NK-92 (cell line): ENCODE data around the gene ADCY4.
A peak's percentile ranks its signal among the peaks of the same experiment; 100 is the strongest.

Experiments used
- DNase-seq: peaks from one replicate; lab custom pipeline; 2025; ENCODE audit not compliant: unreplicated experiment; lab: John Stamatoyannopoulos, UW

Gene ADCY4

GRCh38 chr14:24278424-24278823 lies 56.4 kb downstream of the ADCY4 start:
- DNase-seq = no peak

DNA sequence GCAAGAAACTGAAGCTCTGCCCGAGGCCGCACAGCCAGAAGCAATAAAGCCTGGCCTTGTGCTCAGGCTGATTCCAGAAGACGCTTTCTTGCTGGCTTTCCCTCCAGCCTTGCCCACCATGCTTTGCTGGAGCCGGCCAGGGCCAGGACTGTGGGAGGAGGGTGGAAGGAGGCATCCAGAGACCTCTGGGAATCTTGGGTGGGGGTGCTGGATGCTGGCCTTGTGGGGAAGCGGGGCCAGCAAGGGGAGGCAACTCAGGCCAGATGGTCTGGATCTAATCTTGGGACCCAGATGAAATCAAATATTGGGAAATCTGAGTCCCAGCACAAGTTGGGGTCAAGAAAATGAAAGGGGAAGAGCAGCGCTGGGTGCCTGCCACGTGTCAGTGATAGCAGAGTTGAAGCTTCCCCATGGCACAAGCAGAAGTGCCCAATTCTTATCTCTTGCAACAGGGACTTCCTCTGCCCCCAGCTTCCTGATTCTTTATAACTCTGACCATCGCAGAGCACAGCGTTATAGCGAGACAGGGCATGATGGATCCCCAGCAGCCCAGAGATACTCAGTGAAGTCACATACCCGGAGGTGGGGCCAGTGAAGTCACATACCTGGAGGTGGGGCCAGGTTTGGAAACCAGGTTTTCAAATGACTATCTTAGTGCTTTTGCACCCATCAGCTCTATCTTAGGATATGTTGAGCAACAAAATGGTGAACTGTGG lies 57.1 kb downstream of the ADCY4 start:
- DNase-seq = no peak

GRCh38 chr14:24277071-24277470 lies 57.8 kb downstream of the ADCY4 start:
- DNase-seq = no peak

GRCh38 chr14:24274101-24274543 lies 60.7 kb downstream of the ADCY4 start:
- no peak for DNase-seq

- DNase-seq = no peak
Measured at GRCh38 chr14:24273422-24273998, 61.4 kb downstream of the ADCY4 start.

- DNase-seq = no peak
Measured at GRCh38 chr14:24272467-24272866, 62.4 kb downstream of the ADCY4 start.

DNA sequence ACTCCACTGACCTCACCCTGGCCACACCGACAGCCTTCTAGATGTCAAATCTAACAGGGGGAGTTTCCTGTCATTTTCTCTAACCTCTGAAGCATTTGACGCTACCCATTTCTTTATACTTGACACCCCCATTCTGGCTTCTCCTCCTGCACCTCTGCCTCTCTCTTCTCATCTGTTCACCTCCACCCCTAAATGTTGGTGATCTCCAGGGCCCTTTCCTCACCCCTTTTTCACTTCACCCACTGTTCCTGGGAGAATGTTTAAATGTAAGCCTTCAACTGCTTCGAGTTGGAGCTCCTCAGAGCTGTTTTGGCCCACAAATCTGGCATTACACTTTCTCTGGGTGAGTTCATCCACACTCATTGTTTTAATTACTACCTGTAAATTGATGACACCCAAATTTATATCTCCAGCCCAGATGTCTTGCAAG lies 63.0 kb downstream of the ADCY4 start:
- DNase-seq = no peak

GRCh38 chr14:24271134-24271833 lies 63.6 kb downstream of the ADCY4 start, which contains the start of gene RABGGTA:
Gene RABGGTA, minus strand, starts transcription at chr14:24271597. Its CDS starts 482 bp downstream, at chr14:24271115.
- DNase-seq = peak; percentile 64

DNA sequence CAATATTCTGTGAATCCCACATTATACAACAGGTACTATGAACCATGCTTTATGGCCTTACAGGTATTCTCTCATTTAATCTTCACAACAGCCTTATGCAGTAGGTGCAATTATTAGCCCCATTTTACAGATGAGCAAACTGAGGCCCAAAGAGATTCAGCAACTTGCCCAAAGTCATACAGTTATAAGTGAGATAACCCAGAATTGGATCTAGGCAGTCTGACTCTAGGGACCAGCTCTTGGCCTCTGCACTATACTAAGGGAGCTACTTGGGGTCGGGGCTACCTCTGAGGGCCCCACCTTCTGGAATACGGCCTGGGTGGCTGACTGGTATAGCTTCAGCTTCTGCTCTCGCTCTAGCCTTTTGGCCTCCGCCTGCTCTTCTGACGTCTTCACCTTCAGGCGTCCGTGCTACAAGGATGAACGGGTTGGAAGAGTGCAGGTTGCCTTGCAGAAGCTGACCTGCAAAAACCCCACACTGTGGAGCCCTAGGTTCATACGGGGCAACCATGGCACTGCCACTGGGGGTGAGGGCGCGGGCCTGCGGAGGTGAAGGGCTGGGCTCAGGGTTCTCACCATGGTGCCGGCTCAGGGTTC lies 64.2 kb downstream of the ADCY4 start:
- no peak for DNase-seq

- no peak for DNase-seq
Measured at GRCh38 chr14:24269910-24270536, 64.8 kb downstream of the ADCY4 start.

GRCh38 chr14:24269368-24269767 lies 65.5 kb downstream of the ADCY4 start:
- no peak for DNase-seq
